ENCODE data around the gene OR6K3. TPM values are rescaled to one million over a fixed set of nuclear protein-coding genes. Genes with fewer than 3 reads are reported as not detected.
"Not testable (repeated sequence)": the region's sequence is repeated elsewhere in the genome, so short reads cannot be mapped to it uniquely, and the experiment has no call there.

The OR6K3 gene
- total RNA-seq, 4 donors from 2014 or later: not detected

- no peaks in the 10 kb centered on the region for H3K4me1 ChIP-seq
- no peaks in the 10 kb centered on the region for H3K27me3 ChIP-seq
- TF ChIP-seq CTCF (IDR thresholded peaks at IDR 0.05): no peak
- no peak for TF ChIP-seq POLR2A (IDR thresholded peaks at IDR 0.05)
- WGBS, 2 donors: 12 to 26% methylated on average over 1 of the region's 1 CpG
- H3K36me3 ChIP-seq: no peaks in the 10 kb centered on the region
- H3K9me3 ChIP-seq: no peaks in the 10 kb centered on the region
- no peak overlapping the region for H3K4me3 ChIP-seq (replicated peaks in 1 of 3)
- H3K27ac ChIP-seq: no peak overlapping the region
- intact Hi-C loops (cut with DNase I): no loop called here
- DNase-seq: no peak
Measured at GRCh38 chr1:158689110-158689509, 31.4 kb downstream of the OR6K3 start.

GRCh38 chr1:158688343-158688742 is 32.2 kb downstream of the OR6K3 start:
- WGBS, 2 donors: 92 to 94% methylated on average over 1 of the region's 1 CpG
- H3K4me1 ChIP-seq; H3K9me3 ChIP-seq; intact Hi-C loops (cut with DNase I); H3K27ac ChIP-seq; DNase-seq; H3K36me3 ChIP-seq; H3K27me3 ChIP-seq; H3K4me3 ChIP-seq (replicated peaks in 1 of 3): not testable (repeated sequence)

GRCh38 chr1:158687037-158687436 is 33.5 kb downstream of the OR6K3 start:
- TF ChIP-seq POLR2A (IDR thresholded peaks at IDR 0.05) (no peak), CTCF (IDR thresholded peaks at IDR 0.05) (no peak)
- Histone ChIP-seq H3K9me3 (no peaks in the 10 kb centered on the region), H3K36me3 (no peaks in the 10 kb centered on the region), H3K4me3 (replicated peaks in 1 of 3) (no peak overlapping the region), H3K4me1 (no peaks in the 10 kb centered on the region), H3K27ac (no peak overlapping the region), H3K27me3 (no peaks in the 10 kb centered on the region)
- intact Hi-C loops (cut with DNase I): no loop called here
- no peak for DNase-seq

GRCh38 chr1:158686111-158687009 is 34.2 kb downstream of the OR6K3 start, which contains the start of gene SPTA1:
Gene SPTA1 (minus strand): TSS chr1:158686715. CDS start chr1:158686517, 198 bp downstream.
- no peak for DNase-seq
- H3K9me3 ChIP-seq: no peaks in the 10 kb centered on the region
- WGBS, 2 donors: 73 to 74% methylated on average over 7 of the region's 7 CpGs
- intact Hi-C loops (cut with DNase I): no loop called here
- H3K36me3 ChIP-seq: no peaks in the 10 kb centered on the region
- H3K4me3 ChIP-seq (replicated peaks in 1 of 3): no peak within 1 kb of the TSS
- TF ChIP-seq POLR2A (IDR thresholded peaks at IDR 0.05) (no peak), CTCF (IDR thresholded peaks at IDR 0.05) (no peak)
- no peaks in the 10 kb centered on the region for H3K27me3 ChIP-seq
- H3K4me1 ChIP-seq: no peaks in the 10 kb centered on the region
- no peak within 1 kb of the TSS for H3K27ac ChIP-seq

GRCh38 chr1:158685085-158685484 is 35.4 kb downstream of the OR6K3 start:
- Histone ChIP-seq H3K4me1 (no peaks in the 10 kb centered on the region), H3K4me3 (replicated peaks in 1 of 3) (no peak overlapping the region), H3K27ac (no peak overlapping the region), H3K36me3 (no peaks in the 10 kb centered on the region), H3K9me3 (no peaks in the 10 kb centered on the region), H3K27me3 (no peaks in the 10 kb centered on the region)
- intact Hi-C loops (cut with DNase I): no loop called here
- WGBS, 2 donors: 69 to 70% methylated on average over 7 of the region's 7 CpGs
- TF ChIP-seq POLR2A (IDR thresholded peaks at IDR 0.05) (no peak), CTCF (IDR thresholded peaks at IDR 0.05) (no peak)
- DNase-seq: no peak
